Dedifferentiated amniotic fluid mesenchymal stem cell (primary cell): Measurements from ENCODE around the gene PUSL1.

ENCODE experiments used
- DNase-seq: peaks from one replicate; pipeline ENCODE4 v3.0.0-alpha.2; 2016; ENCODE audit errors: extremely low spot score

PUSL1 gene

DNA sequence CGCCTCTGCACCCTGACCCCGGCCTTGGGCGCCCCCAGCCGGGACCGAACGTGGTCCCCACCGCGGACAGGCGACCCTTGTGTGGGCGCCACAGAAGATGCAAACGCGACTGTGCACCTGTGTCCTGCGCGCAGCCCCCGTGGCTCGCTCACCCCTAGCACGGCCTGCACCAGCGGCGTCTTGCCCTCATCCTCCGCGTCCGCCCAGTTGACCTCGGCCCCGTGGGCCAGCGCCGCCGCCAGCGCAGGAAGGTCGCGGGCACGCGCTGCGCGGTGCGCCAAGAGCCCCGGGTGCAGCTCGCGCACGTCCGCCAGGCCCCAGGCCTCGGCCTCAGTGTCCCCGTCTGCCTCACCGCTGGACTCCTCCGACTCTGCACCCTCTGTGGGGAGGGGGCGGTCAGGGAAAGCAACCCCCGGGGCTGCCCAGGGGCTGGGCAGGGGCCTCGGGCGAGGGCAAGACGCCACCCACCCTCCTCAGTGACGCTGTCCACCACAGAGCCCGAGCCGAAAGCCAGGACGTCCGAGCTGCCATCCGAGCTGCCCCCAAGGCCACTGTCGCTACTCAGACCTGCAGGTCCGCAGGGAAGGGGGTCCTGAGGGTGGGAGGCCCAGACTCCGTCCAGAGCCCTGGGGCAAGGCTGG lies 14.0 kb upstream of the PUSL1 start:
- DNase-seq, result no peak

DNA sequence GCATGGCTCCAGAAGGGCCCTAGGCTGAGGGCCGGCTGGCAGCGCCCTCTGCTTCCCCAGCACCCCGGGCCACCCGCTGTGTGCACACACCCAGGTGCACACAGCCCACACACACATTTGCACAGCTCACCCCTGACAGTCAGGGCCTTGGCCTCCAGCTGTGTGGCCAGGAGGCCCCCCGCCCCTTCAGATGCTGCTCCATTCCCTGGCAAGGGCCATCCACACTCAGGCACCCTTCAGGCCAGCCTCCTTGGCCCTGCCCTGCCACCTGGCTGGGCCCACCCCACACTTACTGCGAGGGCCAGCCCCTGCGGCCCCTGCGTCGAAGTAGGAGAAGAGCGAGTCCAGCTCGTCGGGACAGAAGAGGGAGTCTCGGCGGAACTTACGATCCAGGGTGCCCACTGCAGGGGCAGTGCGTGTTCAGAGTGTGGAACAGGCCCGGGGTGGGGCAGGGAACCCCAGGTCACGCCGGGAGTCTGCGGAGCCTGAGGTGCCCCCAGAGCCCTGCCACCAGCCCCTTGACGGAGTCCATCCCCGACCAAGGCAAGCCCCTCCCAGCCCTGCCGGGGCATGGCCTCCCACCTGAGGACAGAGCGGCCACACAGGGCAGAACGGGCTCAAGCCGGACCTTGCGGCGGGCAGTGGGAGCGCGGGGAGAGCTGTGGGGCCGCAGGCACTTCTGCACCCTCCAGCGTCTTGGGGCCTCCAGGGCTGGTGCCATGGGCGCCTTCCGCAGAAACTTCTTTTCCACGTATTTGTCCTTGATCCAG lies 13.1 kb upstream of the PUSL1 start:
- no peak for DNase-seq

DNA sequence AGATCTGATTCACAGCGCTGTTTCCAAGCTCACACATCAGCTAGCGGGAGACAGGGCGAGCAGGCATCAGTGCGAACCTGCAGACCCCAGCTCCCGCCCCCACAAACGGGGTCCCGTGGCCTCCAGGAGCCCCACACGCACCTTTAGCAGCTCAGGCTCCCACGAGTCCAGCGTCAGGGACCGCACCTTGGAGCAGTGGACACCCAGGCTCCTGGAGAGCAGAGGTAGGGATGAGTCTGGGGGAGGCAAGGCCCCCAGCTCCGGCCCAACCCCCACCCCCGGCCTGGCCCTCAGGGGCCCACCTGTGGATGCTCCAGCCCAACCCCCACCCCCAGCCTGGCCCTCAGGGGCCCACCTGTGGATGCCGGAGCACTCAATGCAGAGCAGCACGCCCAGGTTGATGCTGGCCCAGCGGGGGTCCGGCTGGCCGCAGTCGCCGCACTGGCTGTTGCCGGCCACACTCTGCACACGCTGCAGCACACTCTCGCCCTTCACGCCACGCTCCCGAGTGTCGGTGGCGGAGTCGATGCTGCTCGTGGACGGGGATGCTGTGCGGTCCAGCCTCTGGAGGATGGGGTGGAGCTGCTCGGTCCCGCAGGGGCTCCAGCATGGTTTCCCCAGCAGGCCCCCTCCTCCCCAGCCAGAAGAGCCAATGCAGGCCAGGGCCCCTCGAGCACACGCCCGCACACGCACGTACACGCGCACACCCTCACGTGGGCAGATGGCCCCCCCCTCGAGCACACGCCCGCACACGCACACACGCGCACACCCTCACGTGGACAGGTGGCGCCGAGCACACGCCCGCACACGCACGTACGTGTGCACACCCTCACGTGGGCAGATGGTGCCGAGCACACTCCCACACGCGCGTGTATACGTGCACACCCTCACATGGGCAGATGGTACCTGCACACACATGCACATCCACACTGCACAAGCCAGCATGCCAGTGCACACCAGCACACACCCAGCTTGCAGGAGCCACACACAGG lies 12.0 kb upstream of the PUSL1 start:
- DNase-seq, result no peak

GRCh38 chr1:1297802-1298424 lies 10.5 kb upstream of the PUSL1 start:
- no peak for DNase-seq

DNA sequence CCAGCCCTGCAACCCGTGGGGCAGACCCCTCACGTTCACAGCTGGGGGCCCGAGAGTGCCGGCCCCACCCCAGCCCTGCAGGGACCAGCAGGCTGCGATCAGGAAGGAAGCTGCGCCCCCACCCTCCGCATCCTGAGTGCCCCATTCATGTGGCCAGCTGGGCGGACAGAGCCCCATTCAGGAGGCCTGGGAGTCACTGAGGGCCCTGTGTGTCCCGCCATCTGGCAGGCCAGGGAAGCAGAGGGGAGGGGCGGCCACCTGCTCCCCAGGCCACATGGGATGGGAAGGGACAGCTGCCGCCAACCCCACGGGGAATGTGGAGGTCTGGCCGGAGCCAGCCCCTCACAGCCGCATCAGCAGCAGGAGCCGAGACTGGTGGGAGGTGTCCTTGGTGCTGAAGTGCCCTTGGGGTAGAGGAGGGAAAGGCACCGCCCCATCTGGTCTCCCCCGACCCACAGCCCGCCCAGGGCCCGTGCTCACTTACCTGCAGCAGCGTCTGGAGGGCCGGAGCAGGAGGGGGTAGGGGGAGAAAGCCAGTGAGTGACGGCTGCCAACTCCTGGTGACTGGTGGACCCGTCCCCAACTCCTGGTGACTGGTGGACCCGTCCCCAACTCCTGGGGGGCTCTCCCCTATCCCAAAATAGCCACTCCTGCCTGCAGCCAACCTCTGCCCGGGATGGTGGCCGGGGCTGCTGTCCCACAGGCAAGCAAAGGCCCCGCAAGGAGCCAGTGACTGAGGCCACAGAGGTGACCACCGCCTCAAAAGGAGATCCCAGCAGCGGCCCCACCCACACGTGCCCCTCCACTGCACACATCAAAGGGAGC lies 9.3 kb upstream of the PUSL1 start:
- no peak for DNase-seq

- DNase-seq, result no peak
Observed at GRCh38 chr1:1299686-1300351, 8.6 kb upstream of the PUSL1 start.

GRCh38 chr1:1300352-1300739 lies 8.1 kb upstream of the PUSL1 start:
- DNase-seq, result no peak

GRCh38 chr1:1302006-1302430 lies 6.4 kb upstream of the PUSL1 start:
- no peak for DNase-seq

- DNase-seq, result no peak
Observed at GRCh38 chr1:1302951-1303509, 5.4 kb upstream of the PUSL1 start.

- no peak for DNase-seq
Observed at GRCh38 chr1:1303736-1304135, 4.7 kb upstream of the PUSL1 start.

DNA sequence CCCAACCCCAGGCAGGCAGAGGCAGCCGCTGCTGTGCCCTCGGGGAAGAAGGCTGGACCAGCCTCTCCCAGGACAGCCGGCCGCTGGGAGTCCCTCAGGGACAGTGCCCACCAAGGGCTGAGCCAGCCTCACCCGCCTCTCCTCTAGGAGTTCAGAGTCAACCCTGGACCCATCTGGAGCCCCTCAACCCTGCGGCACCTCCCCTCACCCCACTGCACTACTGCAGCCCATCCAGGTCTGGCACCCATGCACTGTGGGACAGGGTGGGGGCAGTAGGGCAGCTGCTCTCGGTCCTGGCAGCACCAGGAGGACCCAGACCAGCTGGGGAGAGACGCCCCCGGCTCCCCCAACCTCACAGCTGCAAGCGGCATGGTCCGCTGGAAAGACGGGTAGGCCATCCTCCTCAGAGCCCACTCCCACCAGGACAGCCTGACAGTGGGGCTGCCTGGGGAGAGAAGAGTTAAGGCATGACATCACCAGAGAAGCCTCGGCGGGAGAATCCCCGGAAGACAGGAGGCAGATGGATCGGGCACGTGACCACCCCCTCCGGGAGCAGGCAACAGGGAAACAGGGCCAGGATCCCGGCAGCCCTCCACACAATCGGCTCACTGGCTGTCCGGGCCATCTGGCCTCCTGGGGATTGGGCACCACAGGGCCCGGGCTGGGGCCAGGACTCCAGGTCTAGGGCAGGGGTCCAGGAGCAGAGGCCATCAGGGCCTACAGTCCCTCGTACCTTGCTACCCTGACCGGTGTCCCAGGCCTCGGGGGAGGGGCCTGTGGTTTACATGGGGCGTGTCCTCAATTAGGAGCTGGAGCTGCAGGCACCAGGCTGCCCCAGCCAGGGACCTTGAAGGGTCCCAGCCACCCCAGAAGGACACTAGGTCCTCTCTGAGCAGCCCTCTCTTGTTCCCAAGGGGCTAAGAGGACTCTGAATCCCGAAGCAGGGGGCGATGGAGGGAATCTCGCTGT lies 3.8 kb upstream of the PUSL1 start:
- DNase-seq, result peak; percentile 45

- DNase-seq, result peak; percentile 54
Observed at GRCh38 chr1:1305300-1306069, 2.9 kb upstream of the PUSL1 start.

GRCh38 chr1:1306070-1306660 lies 2.2 kb upstream of the PUSL1 start:
- no peak for DNase-seq

DNA sequence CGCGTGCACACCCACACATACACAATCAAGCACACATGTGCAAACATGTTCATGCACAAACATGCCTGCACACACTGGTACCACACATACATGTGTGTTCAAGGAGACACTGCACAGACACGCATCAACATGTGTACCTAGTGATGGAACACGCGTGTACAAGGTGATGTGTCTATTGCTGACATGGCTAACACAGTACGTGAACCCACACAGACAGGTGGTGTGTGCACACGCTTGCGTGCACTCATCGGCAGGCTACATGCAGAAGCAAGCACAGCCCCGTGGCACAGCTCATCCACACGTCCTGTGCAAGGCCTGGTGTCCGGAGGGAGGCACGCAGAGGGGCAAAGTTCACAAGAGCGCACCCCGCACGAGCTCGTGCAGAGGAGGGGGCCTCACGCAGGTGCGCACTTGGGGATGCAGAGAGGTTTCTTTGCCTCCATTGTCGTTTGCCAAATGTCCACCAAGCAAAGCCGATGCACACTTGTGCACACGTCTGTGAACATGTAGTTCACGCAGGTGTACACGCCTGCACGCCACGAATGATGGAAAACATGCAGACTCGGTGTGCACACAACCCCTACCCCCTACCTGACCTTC lies 1.6 kb upstream of the PUSL1 start:
- DNase-seq, result no peak

DNA sequence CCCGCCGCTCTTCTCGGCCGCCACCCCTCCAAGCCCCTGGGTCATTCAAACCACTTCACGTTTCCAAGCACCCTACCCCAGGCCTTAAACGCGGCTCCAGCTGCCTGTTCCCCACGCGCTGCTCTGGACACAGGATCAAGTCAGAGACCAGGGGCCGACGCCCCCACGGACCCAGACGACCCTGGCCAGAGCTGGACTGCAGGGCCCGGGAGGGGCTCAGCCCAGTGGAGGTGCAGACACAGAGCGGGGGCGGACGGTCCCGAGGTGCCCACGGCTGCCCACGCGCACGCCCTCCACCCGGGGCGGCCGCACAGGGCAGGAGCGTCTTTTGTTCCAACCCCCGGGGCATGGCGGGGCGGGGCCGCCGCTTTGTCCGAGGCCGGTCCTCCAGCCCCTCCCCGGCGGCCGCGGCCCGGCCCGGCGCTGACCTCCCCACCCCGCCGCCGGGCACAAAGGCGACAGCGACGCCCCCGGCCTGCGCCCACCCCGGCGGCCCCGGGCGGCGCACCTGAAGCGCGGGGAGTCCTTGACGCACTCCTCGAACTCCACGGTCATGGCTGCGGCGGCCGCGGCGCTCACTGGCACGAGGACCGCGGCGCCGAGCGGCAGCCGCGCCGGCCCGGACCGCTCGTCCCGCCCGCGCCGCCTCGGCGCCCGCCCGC lies 1.0 kb upstream of the PUSL1 start:
- no peak for DNase-seq

GRCh38 chr1:1308756-1309250 lies 406 bp downstream of the PUSL1 start:
- DNase-seq, result no peak
